ENCODE measurements around the gene NHLRC2. TPM values are rescaled to one million over a fixed set of nuclear protein-coding genes. Genes with fewer than 3 reads are reported as not detected.
"Not testable (repeated sequence)": the region's sequence is repeated elsewhere in the genome, so short reads cannot be mapped to it uniquely, and the experiment has no call there.

Gene NHLRC2
- total RNA-seq (2014; rRNA removed; shearing (Covaris generic)), result 23.7 and 29.1 TPM in 2 replicates

GRCh38 chr10:113854013-113854760 lies at the start of gene NHLRC2, which contains the start of gene DCLRE1A:
Gene NHLRC2, plus strand, starts transcription at chr10:113854661. Its CDS starts 212 bp downstream, at chr10:113854873.
Gene DCLRE1A, minus strand, starts transcription at chr10:113854082. Its CDS starts 900 bp downstream, at chr10:113853182.
- DNase-seq (ENCODE audit: low spot score), result peak; percentile 57

GRCh38 chr10:113806503-113806902 lies 48.0 kb upstream of the NHLRC2 start:
- DNase-seq (ENCODE audit: low spot score), result no peak

GRCh38 chr10:113808168-113808567 lies 46.3 kb upstream of the NHLRC2 start:
- no peak for DNase-seq (ENCODE audit: low spot score)

GRCh38 chr10:113814700-113815099 lies 39.8 kb upstream of the NHLRC2 start:
- DNase-seq (ENCODE audit: low spot score), result not testable (repeated sequence)

GRCh38 chr10:113819989-113820388 lies 34.5 kb upstream of the NHLRC2 start:
- no peak for DNase-seq (ENCODE audit: low spot score)

GRCh38 chr10:113820507-113820906 lies 34.0 kb upstream of the NHLRC2 start:
- DNase-seq (ENCODE audit: low spot score), result no peak

GRCh38 chr10:113821306-113821705 lies 33.2 kb upstream of the NHLRC2 start:
- not testable (repeated sequence) for DNase-seq (ENCODE audit: low spot score)

GRCh38 chr10:113822174-113822573 lies 32.3 kb upstream of the NHLRC2 start:
- no peak for DNase-seq (ENCODE audit: low spot score)

- DNase-seq (ENCODE audit: low spot score), result no peak
Measured at GRCh38 chr10:113823389-113823788, 31.1 kb upstream of the NHLRC2 start.

GRCh38 chr10:113825791-113826190 lies 28.7 kb upstream of the NHLRC2 start:
- no peak for DNase-seq (ENCODE audit: low spot score)

- DNase-seq (ENCODE audit: low spot score), result not testable (repeated sequence)
Measured at GRCh38 chr10:113828567-113828966, 25.9 kb upstream of the NHLRC2 start.

GRCh38 chr10:113842171-113842570 lies 12.3 kb upstream of the NHLRC2 start:
- no peak for DNase-seq (ENCODE audit: low spot score)

GRCh38 chr10:113843972-113844485 lies 10.4 kb upstream of the NHLRC2 start:
- no peak for DNase-seq (ENCODE audit: low spot score)

- no peak for DNase-seq (ENCODE audit: low spot score)
Measured at GRCh38 chr10:113846036-113846435, 8.4 kb upstream of the NHLRC2 start.

- DNase-seq (ENCODE audit: low spot score), result no peak
Measured at GRCh38 chr10:113849140-113849803, 5.2 kb upstream of the NHLRC2 start.

- no peak for DNase-seq (ENCODE audit: low spot score)
Measured at GRCh38 chr10:113849946-113850345, 4.5 kb upstream of the NHLRC2 start.

GRCh38 chr10:113853578-113854012 lies 866 bp upstream of the NHLRC2 start:
- DNase-seq (ENCODE audit: low spot score), result no peak

GRCh38 chr10:113854761-113855588 lies 514 bp downstream of the NHLRC2 start:
- DNase-seq (ENCODE audit: low spot score), result peak; percentile 44

- DNase-seq (ENCODE audit: low spot score), result no peak
Measured at GRCh38 chr10:113856563-113856962, 2.1 kb downstream of the NHLRC2 start.

- DNase-seq (ENCODE audit: low spot score), result no peak
Measured at GRCh38 chr10:113857210-113857609, 2.7 kb downstream of the NHLRC2 start.

- DNase-seq (ENCODE audit: low spot score), result no peak
Measured at GRCh38 chr10:113858541-113858940, 4.1 kb downstream of the NHLRC2 start.

- DNase-seq (ENCODE audit: low spot score), result no peak
Measured at GRCh38 chr10:113859261-113859660, 4.8 kb downstream of the NHLRC2 start.
